Superior temporal gyrus (tissue), 1 donor: ENCODE data around the gene FAM3C.
A peak's percentile ranks its signal among the peaks of the same experiment; 100 is the strongest.

ENCODE experiments used
- DNase-seq: peaks from one replicate; pipeline ENCODE4 v3.0.0-alpha.2; 2016; ENCODE audit errors: extremely low spot score

Gene FAM3C

DNA sequence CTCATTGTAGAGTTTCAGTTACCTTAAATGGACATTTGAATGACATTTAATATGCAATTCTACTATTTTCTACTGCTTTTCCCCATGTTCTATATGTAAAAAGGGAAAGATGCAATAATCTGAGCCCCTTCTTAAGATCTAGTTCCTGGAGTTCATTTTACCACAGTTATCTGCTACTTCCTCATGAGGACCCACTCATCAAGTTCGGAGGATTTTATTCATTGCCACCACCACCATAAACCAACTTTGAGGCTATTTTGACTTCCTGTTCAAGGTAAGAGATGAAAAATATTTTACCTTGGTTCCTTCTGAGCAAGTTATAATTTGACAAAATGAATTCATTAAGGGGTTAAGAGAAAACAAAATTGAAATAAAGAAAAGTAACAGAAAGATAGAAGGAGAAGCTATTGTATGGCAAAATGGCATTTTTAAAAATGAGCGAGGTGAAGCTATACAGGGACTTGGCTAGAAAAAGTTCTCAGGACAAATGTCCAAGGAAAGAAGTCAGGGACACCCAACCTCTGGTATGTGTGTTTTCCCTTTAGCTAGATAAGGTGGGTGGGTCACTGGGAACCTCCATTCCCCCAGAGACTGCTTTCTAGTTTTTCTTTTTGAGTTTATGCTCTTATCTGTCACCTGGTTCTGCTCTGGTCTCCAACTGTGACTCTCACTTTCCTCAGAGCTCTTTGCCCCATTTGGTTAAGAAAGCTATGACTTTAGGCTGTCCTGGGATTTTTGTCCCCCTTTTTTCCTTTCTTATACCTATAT lies 14.9 kb upstream of the FAM3C start:
- no peak for DNase-seq

DNA sequence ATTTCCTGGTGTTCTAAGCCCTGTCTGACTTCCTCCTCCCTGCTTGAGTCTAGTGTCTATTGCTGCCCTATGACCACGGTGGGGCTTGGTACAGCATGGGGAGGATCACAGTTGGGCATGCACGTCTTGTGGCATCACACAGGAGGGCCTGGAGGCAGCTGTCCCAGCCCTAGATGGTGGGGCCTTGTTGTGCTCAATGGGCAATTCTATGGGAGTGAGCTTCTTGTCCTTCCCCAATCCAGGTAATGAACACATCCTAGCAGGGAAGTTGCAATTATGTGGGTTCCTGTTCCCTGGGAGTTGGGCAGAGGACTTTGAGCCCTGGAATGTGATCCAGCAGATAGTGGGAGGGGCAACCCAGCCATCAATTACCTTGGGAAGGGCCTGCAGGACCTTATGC lies 10.8 kb upstream of the FAM3C start:
- no peak for DNase-seq

DNA sequence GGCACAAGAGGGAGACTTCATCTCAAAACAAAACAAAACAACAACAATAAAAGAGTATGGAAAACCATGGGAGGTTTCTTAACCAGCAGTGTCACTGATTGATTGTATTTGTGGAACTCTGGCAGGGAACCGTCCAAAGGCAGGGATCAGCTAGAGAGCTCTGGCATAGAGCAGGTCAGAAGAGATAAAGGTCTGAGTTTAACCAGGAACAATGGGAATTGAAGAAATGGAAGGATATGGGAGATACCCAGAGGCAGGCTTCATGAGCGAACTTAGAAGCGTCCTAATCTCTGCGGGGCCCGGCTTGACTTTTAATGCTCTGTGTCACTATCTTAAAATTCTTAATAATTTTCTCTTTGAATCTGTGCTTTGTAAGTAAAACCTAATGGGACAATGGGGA lies 10.4 kb upstream of the FAM3C start:
- DNase-seq, result no peak

DNA sequence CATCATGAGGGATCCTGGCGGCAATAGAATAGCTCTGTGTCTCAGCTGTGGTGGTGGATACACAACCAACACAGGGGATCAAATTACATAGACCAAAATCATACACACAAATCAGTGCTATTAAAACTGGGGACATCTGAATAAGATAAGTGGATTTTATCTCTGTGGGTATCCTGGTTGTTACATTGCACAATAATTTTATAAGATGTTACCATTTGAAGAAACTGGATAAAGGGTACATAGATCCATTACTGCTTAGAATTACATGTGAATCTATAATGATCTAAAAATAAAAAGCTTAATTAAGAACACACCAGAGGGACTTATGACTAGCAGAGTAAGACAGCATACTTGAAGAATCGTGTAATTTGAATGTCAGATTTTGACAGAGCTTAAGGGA lies 8.2 kb upstream of the FAM3C start:
- DNase-seq, result no peak

- DNase-seq, result no peak
Observed at GRCh38 chr7:121402701-121403100, 6.6 kb upstream of the FAM3C start.

DNA sequence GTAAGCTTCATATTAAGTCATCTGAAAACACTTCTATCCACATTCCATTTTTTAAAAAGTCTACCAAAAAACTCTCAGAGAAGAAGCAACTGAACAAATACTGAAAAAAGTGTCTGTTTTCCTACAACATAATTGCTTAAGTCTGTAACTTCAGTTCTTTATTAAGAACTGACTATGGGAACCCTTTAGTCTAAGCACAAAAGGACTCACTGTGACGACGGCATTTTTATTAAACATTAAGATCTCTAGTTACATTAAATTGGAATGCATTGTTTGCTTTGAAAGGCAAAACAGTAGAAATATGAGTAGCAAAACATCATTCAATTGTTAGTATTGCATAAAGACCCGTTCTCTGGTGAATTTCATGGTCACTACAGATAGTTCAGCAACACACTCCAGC lies 5.8 kb upstream of the FAM3C start:
- DNase-seq, result no peak

GRCh38 chr7:121398246-121398645 lies 2.1 kb upstream of the FAM3C start:
- DNase-seq, result peak; percentile 56

DNA sequence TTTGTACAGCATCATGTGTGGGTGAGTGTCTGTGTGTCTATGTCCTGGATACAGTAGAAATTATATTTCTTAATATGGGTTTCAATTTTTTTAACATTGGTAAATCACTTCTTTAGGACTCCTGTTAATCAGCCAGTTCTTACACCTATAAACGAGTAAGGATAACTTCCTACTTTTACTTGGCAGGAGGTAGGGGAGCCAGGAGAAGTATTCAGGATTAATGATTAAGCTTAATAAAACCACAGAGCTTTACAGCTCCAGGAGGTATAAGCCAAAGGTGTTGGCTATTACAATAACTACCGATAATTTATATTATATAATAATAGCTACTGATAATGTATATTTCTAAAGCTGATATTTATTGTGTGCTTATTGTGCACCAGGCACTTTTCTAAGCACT lies 1.7 kb upstream of the FAM3C start:
- no peak for DNase-seq

DNA sequence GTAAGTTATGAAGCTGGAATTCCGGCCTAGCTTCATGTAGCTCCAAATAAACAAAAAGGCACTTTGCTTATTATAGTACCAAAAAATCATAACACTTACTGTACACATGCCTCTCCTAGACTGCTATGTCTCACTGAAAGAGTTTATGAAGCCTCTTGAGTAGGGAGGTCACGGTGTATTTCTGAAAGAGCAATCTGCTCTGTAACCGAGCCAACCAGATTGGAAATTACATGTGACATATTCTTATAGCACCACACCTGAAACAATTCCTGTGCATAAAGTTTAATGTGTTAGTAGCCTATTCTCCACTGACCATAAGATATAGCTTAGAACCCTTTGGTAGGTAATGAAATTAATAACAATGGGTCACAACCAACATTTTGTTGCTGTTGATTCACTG lies 1.3 kb upstream of the FAM3C start:
- DNase-seq, result no peak

- DNase-seq, result no peak
Observed at GRCh38 chr7:121395494-121395960, 581 bp downstream of the FAM3C start.

DNA sequence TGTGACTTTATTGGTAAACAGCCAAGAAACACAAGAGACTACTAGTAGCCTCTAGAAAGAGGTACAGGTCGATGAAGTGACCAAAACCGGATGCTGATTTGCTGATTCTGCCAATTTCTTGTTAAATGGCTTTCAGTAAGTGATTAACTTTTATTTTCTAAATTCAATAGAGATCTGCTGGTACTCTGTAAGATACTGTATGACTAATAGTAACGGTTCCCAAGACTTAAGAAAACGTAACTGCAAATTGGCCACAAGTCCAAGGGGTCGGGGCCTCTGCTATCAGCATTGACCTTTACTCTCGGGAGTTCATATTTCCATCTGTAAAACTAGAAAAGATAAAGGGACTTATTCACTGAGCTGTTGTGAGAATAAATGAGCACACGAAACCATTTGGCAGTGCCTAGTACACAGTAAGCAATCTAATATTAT lies 1.4 kb downstream of the FAM3C start:
- no peak for DNase-seq

DNA sequence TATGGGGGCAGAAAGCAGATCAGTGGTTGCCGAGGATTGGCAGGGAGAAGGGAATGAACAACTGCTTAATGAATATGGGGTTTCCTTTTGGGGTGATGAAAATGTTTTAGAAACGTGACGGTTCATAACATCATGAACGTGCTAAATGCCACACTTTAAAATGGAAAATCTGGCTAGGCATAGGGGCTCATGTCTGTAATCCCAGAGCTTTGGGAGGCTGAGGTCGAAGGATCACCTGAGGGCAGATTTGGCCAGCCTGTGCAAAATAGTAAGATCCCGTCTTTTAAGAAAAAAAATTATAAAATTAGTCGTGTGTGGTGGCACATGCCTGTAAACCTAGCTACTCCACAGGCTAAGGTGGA lies 3.1 kb downstream of the FAM3C start:
- DNase-seq, result no peak

DNA sequence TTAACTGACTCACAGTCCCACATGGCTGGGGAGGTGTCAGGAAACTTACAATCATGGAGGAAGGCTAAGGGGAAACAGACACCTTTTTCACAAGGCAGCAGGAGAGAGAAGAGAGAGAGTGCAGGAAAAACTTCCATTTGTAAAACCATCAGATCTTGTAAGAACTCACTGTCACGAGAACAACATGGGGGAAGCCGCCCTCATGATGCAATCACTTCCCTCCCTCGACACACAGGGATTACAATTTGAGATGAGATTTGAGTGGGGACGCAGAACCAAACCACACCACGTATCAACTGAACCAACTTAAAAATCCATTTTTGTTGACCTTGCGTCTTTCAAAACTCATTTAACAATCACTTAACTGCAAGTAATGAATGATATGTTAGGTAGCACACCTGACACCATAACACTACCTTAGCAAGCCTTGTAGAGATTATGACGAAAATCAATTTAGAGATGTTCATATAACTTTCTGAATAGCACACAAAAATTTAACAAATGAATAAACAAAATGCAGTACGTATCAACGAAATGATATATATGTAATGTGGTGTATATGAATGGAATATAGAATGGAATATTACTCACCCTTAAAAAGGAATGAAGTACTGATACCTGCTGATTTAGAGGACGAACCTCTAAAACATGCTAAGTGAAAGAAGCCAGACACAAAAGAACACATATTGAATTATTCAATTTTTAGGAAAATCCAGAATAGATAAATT lies 3.7 kb downstream of the FAM3C start:
- no peak for DNase-seq

GRCh38 chr7:121391686-121392085 lies 4.4 kb downstream of the FAM3C start:
- no peak for DNase-seq

DNA sequence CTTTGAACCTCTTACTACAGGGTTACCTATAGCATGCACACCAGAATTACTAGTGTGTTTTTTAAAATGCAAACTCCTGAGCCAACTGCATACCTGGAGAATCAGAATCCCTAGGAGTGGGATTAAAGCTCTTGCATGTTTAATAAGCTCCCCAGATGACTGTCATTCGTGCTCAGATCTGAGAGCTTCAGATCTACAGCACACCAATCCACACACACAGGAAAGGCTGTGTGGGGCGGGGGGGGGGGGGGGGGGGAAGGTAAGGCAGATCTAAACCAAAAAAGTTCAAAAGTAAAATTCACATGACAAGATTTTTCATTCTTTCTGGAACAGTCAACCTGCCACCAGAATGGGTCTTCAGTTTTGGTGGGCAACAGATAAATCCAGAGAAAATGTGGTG lies 5.5 kb downstream of the FAM3C start:
- DNase-seq, result no peak

DNA sequence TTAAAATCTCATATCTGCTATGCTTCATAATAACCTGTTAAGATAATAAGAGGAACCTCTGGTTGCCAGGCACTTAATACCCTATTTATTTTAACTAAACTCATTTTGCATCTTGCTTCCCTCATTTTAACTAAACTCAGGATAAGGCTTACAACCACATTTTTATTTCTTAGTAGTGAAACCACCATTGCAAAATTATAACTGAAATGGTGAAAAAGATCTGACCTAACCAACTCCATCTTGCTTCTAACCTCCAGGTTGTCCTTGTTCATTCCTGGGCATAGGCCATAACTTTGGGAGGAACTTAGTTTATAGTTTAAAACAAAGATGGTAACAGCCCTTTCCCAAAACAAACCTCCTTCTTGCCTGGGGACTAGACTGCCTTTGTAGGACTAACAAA lies 6.0 kb downstream of the FAM3C start:
- DNase-seq, result no peak

GRCh38 chr7:121388950-121389349 lies 7.2 kb downstream of the FAM3C start:
- no peak for DNase-seq

DNA sequence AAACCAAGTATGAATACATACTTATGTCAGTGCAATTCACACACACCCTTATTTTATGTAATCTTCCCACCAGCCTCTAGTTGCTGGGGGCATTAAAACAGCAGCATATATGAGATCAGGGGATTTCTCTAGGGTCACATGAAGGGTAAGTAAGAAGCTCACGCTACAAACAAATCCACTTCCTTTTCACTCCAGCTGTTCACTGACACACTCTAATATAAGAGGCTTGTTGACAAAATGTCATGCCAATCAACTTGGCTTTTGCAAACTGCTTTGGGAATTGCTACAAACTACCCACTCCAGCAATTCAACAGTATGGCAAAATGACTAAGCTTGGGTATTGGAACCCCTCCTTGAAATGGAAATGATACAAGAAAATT lies 10.3 kb downstream of the FAM3C start:
- DNase-seq, result no peak

DNA sequence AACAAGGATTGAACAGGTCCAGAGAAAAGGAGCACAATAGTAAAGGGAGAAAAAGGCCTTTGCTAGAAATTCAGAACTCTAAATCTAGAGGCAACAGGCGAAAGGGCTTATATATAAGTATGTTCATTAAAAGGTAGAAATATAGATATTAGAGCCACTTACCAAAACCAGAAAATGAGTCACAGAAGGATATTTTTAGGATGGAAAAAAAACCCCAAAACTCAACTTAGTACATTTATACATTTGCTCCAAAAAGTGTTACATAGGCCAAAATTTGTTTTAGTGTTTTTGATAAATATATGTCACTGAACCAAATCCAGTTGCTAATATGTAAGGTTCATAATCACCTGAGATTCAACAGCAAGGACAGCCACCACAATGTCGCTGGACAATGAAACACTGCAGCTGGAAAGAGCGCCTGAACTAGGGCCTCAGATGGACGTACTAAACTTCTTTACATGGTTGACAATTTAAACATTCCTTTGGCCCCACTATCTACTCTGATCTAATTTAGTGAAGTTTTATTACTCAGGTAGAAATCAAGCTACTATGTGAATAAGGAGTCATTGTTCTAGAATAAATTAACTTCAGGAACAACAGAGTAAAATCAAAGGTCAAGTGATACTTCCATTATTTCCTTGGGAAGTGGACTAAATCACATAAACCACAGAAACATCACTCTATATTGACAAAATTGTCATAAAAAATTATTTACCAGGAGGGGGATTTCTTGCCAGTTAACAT lies 10.9 kb downstream of the FAM3C start:
- no peak for DNase-seq

- no peak for DNase-seq
Observed at GRCh38 chr7:121384265-121384664, 11.8 kb downstream of the FAM3C start.

- DNase-seq, result no peak
Observed at GRCh38 chr7:121383235-121383910, 12.7 kb downstream of the FAM3C start.

DNA sequence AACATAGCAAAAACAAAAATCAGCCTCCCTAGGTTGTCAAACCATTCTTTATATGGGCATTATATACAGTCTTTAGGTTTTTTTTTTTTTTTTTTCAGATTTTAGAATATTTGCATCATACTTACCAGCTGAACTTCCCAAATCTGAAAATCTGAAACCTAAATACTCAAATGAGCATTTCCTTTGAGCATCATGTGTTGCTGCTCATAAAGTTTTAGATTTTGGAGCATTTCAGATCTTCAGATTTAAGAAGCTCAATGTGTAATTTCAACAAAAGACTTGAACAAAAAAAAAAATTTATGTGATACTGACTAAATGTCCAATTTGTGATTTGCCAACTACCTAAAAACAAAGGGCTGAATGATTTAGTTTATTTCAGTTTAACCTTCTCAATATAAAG lies 13.6 kb downstream of the FAM3C start:
- no peak for DNase-seq
